Mucosa of rectum (tissue), 2 donors: Measurements from ENCODE around the gene PDE6A.
A peak's percentile ranks its signal among the peaks of the same experiment; 100 is the strongest.

Experiments
- H3K27ac ChIP-seq, 2 donors: one replicate each; pipeline ENCODE4 v1.7.0; 2013; ENCODE audit warnings: inconsistent platforms in 2 of 2, low read depth in 2 of 2, low read length in 2 of 2
- H3K27me3 ChIP-seq, 2 donors: one replicate each; pipeline ENCODE4 v1.7.0; 2013; ENCODE audit warnings: low read length in 2 of 2; ENCODE audit not compliant: control insufficient read depth in 2 of 2, insufficient read depth in 2 of 2
- H3K36me3 ChIP-seq, 2 donors: one replicate each; pipeline ENCODE4 v1.7.0; 2013; ENCODE audit warnings: low read length in 2 of 2; ENCODE audit not compliant: control insufficient read depth in 2 of 2, insufficient read depth in 2 of 2
- H3K4me1 ChIP-seq, 2 donors: one replicate each; pipeline ENCODE4 v1.7.0; 2013; ENCODE audit warnings: low read length in 2 of 2, mild to moderate bottlenecking in 1 of 2; ENCODE audit not compliant: control insufficient read depth in 2 of 2, insufficient read depth in 2 of 2
- H3K4me3 ChIP-seq, 2 donors: one replicate each; pipeline ENCODE4 v1.7.0; 2013; ENCODE audit warnings: low read length in 2 of 2
- H3K9ac ChIP-seq, 2 donors: one replicate each; pipeline ENCODE4 v1.7.0; 2013; ENCODE audit warnings: low read length in 2 of 2, low read depth in 1 of 2, mild to moderate bottlenecking in 1 of 2
- H3K9me3 ChIP-seq, 2 donors: one replicate each; pipeline ENCODE4 v1.7.0; 2013; ENCODE audit warnings: low read length in 2 of 2; ENCODE audit not compliant: control insufficient read depth in 2 of 2
- donor health status: healthy.
- donor health status: Normal muscosa, but diverticular disease.

The PDE6A gene

GRCh38 chr5:149913436-149914419 lies 30.9 kb downstream of the PDE6A start:
- Histone ChIP-seq H3K27me3 (no peaks in the 10 kb centered on the region), H3K27ac (no peak overlapping the region), H3K4me1 (peaks cover 0 to 3% of the 10 kb centered on the region in 2 donors)

GRCh38 chr5:149912226-149912871 lies 32.2 kb downstream of the PDE6A start:
- H3K9me3 ChIP-seq, result no peaks in the 10 kb centered on the region
- H3K4me3 ChIP-seq, result no peak overlapping the region
- no peak overlapping the region for H3K9ac ChIP-seq
- peaks cover 0 to 3% of the 10 kb centered on the region in 2 donors for H3K4me1 ChIP-seq
- H3K27ac ChIP-seq, result no peak overlapping the region
- H3K27me3 ChIP-seq, result no peaks in the 10 kb centered on the region
- H3K36me3 ChIP-seq, result no peaks in the 10 kb centered on the region

More at GRCh38 chr5:149913436-149914419, 30.9 kb downstream of the PDE6A start:
- no peaks in the 10 kb centered on the region for H3K36me3 ChIP-seq
- no peaks in the 10 kb centered on the region for H3K9me3 ChIP-seq
- no peak overlapping the region for H3K4me3 ChIP-seq
- no peak overlapping the region for H3K9ac ChIP-seq

- Histone ChIP-seq H3K27ac (no peak overlapping the region), H3K4me3 (no peak overlapping the region), H3K27me3 (no peaks in the 10 kb centered on the region), H3K9ac (no peak overlapping the region), H3K9me3 (no peaks in the 10 kb centered on the region), H3K4me1 (peaks cover 0 to 3% of the 10 kb centered on the region in 2 donors), H3K36me3 (no peaks in the 10 kb centered on the region)
These were observed 33.6 kb downstream of the PDE6A start for GRCh38 chr5:149911031-149911430.

- Histone ChIP-seq H3K36me3 (no peaks in the 10 kb centered on the region), H3K4me3 (no peak overlapping the region), H3K27me3 (no peaks in the 10 kb centered on the region), H3K9me3 (no peaks in the 10 kb centered on the region), H3K27ac (no peak overlapping the region), H3K4me1 (peaks cover 5 to 14% of the 10 kb centered on the region in 2 donors), H3K9ac (no peak overlapping the region)
These were observed 36.8 kb downstream of the PDE6A start for GRCh38 chr5:149907828-149908227.

GRCh38 chr5:149904977-149905376 lies 39.6 kb downstream of the PDE6A start:
- peaks cover 2 to 14% of the 10 kb centered on the region in 2 donors for H3K4me1 ChIP-seq
- H3K27me3 ChIP-seq, result no peaks in the 10 kb centered on the region
- H3K4me3 ChIP-seq, result no peak overlapping the region
- no peaks in the 10 kb centered on the region for H3K9me3 ChIP-seq
- H3K36me3 ChIP-seq, result no peaks in the 10 kb centered on the region
- peak overlapping the region in 1 of 2 donors; percentile 0 for H3K27ac ChIP-seq
- no peak overlapping the region for H3K9ac ChIP-seq

- H3K4me1 ChIP-seq, result peaks cover 2 to 14% of the 10 kb centered on the region in 2 donors
- H3K9me3 ChIP-seq, result no peaks in the 10 kb centered on the region
- no peaks in the 10 kb centered on the region for H3K27me3 ChIP-seq
- no peaks in the 10 kb centered on the region for H3K36me3 ChIP-seq
- peak overlapping the region in 1 of 2 donors; percentile 0 for H3K27ac ChIP-seq
- H3K9ac ChIP-seq, result no peak overlapping the region
- H3K4me3 ChIP-seq, result no peak overlapping the region
These were observed 40.2 kb downstream of the PDE6A start for GRCh38 chr5:149904293-149904886.

GRCh38 chr5:149903404-149903803 lies 41.2 kb downstream of the PDE6A start:
- Histone ChIP-seq H3K27me3 (no peaks in the 10 kb centered on the region), H3K27ac (no peak overlapping the region)

GRCh38 chr5:149902177-149902576 lies 42.4 kb downstream of the PDE6A start:
- H3K4me3 ChIP-seq, result no peak overlapping the region
- no peak overlapping the region for H3K27ac ChIP-seq
- no peak overlapping the region for H3K9ac ChIP-seq
- peaks cover 2 to 14% of the 10 kb centered on the region in 2 donors for H3K4me1 ChIP-seq
- H3K36me3 ChIP-seq, result no peaks in the 10 kb centered on the region
- no peaks in the 10 kb centered on the region for H3K27me3 ChIP-seq
- no peaks in the 10 kb centered on the region for H3K9me3 ChIP-seq

More at GRCh38 chr5:149903404-149903803, 41.2 kb downstream of the PDE6A start:
- H3K4me1 ChIP-seq, result peaks cover 2 to 14% of the 10 kb centered on the region in 2 donors
- H3K36me3 ChIP-seq, result no peaks in the 10 kb centered on the region
- no peak overlapping the region for H3K9ac ChIP-seq
- H3K4me3 ChIP-seq, result no peak overlapping the region
- no peaks in the 10 kb centered on the region for H3K9me3 ChIP-seq

- H3K27me3 ChIP-seq, result no peaks in the 10 kb centered on the region
- H3K27ac ChIP-seq, result no peak overlapping the region
- no peaks in the 10 kb centered on the region for H3K36me3 ChIP-seq
- no peaks in the 10 kb centered on the region for H3K9me3 ChIP-seq
- no peak overlapping the region for H3K4me3 ChIP-seq
- peaks cover 2 to 14% of the 10 kb centered on the region in 2 donors for H3K4me1 ChIP-seq
- H3K9ac ChIP-seq, result no peak overlapping the region
These were observed 43.1 kb downstream of the PDE6A start for GRCh38 chr5:149901511-149901910.

GRCh38 chr5:149900390-149900789 lies 44.2 kb downstream of the PDE6A start:
- H3K4me1 ChIP-seq, result peaks cover 2 to 14% of the 10 kb centered on the region in 2 donors

More at GRCh38 chr5:149900390-149900789, 44.2 kb downstream of the PDE6A start:
- H3K4me3 ChIP-seq, result no peak overlapping the region
- no peaks in the 10 kb centered on the region for H3K36me3 ChIP-seq
- no peaks in the 10 kb centered on the region for H3K9me3 ChIP-seq
- H3K27me3 ChIP-seq, result no peaks in the 10 kb centered on the region
- no peak overlapping the region for H3K9ac ChIP-seq
- H3K27ac ChIP-seq, result no peak overlapping the region
